HG03354 (cell line): ENCODE data around the gene KCNA2.

ENCODE experiments used
- ATAC-seq: cut with Tn5 transposase; IDR thresholded peaks from one replicate; pipeline ENCODE4 v1.9.1; 2021; ENCODE audit warnings: mild to moderate bottlenecking; ENCODE audit not compliant: unreplicated experiment, poor library complexity, severe bottlenecking

Gene KCNA2

GRCh38 chr1:110545492-110545891 is 60.7 kb downstream of the KCNA2 start:
- ATAC-seq, result no peak

- ATAC-seq, result no peak
Measured at GRCh38 chr1:110544753-110545152, 61.4 kb downstream of the KCNA2 start.
